SK-N-SH treated with all-trans-retinoic acid at 6 μM for 48 hours (cell line): ENCODE data around the gene POLDIP2.

Source experiments
- ATAC-seq: fragments of 200-7000 bp; cut with Tn5 transposase; 3 replicates; pipeline ENCODE4 v1.9.1; 2020; ENCODE audit warnings: mild to moderate bottlenecking, moderate library complexity
- ARNTL ChIP-seq: fragments of 450-650 bp; formaldehyde crosslinking; IDR thresholded peaks from 2 replicates; pipeline ENCODE4 v1.5.0; 2020; ENCODE audit warnings: low read depth, mild to moderate bottlenecking, moderate library complexity, borderline replicate concordance
- BACH2 ChIP-seq: fragments of 250-450 bp; sonication (Bioruptor Pico); IDR thresholded peaks from 2 replicates; pipeline ENCODE4 v1.9.0; 2021; ENCODE audit warnings: mild to moderate bottlenecking, borderline replicate concordance
- CREB5 ChIP-seq: fragments of 250-450 bp; sonication (Bioruptor Pico); IDR thresholded peaks from 2 replicates; pipeline ENCODE4 v1.5.1; 2020; ENCODE audit warnings: low read depth, mild to moderate bottlenecking, moderate library complexity
- CSDC2 ChIP-seq: fragments of 250-450 bp; sonication (Bioruptor Pico); IDR thresholded peaks from 2 replicates; pipeline ENCODE4 v1.5.0; 2020; ENCODE audit warnings: mild to moderate bottlenecking, moderate library complexity
- CSRNP3 ChIP-seq: fragments of 250-450 bp; sonication (Bioruptor Pico); IDR thresholded peaks from 2 replicates; pipeline ENCODE4 v1.5.1; 2021; ENCODE audit warnings: mild to moderate bottlenecking, moderate library complexity
- ESRRG ChIP-seq: fragments of 250-450 bp; sonication (Bioruptor Pico); IDR thresholded peaks from 2 replicates; pipeline ENCODE4 v1.6.1; 2021; ENCODE audit warnings: mild to moderate bottlenecking
- ISL1 ChIP-seq: fragments of 250-450 bp; sonication (Bioruptor Pico); IDR thresholded peaks from 2 replicates; pipeline ENCODE4 v2.1.2; 2022; ENCODE audit warnings: mild to moderate bottlenecking, moderate library complexity
- PATZ1 ChIP-seq: fragments of 250-450 bp; sonication (Bioruptor Pico); IDR thresholded peaks from 2 replicates; pipeline ENCODE4 v1.8.0; 2020; ENCODE audit warnings: mild to moderate bottlenecking, moderate library complexity, borderline replicate concordance
- RARB ChIP-seq: fragments of 250-450 bp; sonication (Bioruptor Pico); IDR thresholded peaks from 2 replicates; pipeline ENCODE4 v1.8.0; 2021; ENCODE audit warnings: mild to moderate bottlenecking, moderate library complexity
- SNAI2 ChIP-seq: fragments of 250-450 bp; sonication (Bioruptor Pico); IDR thresholded peaks from 2 replicates; pipeline ENCODE4 v1.5.0; 2020; ENCODE audit warnings: mild to moderate bottlenecking, moderate library complexity
- TCF4 ChIP-seq: fragments of 250-450 bp; sonication (Bioruptor Pico); IDR thresholded peaks from 2 replicates; pipeline ENCODE4 v1.8.0; 2021; ENCODE audit warnings: mild to moderate bottlenecking, moderate library complexity, borderline replicate concordance
- TSHZ2 ChIP-seq: fragments of 250-450 bp; sonication (Bioruptor Pico); IDR thresholded peaks from 2 replicates; pipeline ENCODE4 v1.5.0; 2020; ENCODE audit warnings: mild to moderate bottlenecking, moderate library complexity
- ZC3H10 ChIP-seq: fragments of 250-450 bp; sonication (Bioruptor Pico); IDR thresholded peaks from 2 replicates; pipeline ENCODE4 v1.5.1; 2021; ENCODE audit warnings: mild to moderate bottlenecking, moderate library complexity
- ZFP3 ChIP-seq: fragments of 250-450 bp; sonication (Bioruptor Pico); IDR thresholded peaks from 2 replicates; pipeline ENCODE4 v1.5.0; 2020; ENCODE audit warnings: mild to moderate bottlenecking, moderate library complexity
- ZFP30 ChIP-seq: fragments of 450-650 bp; formaldehyde crosslinking; IDR thresholded peaks from 2 replicates; pipeline ENCODE4 v1.5.0; 2022; ENCODE audit warnings: mild to moderate bottlenecking, moderate library complexity
- ZNF565 ChIP-seq: fragments of 450-650 bp; formaldehyde crosslinking; conservative IDR thresholded peaks from 2 replicates; pipeline ENCODE4 v1.5.0; 2020; ENCODE audit warnings: low read depth, mild to moderate bottlenecking, moderate library complexity
- ZNF70 ChIP-seq: fragments of 450-650 bp; formaldehyde crosslinking; IDR thresholded peaks from 2 replicates; pipeline ENCODE4 v1.5.0; 2020; ENCODE audit warnings: mild to moderate bottlenecking, moderate library complexity
- ZNF8 ChIP-seq: fragments of 450-650 bp; formaldehyde crosslinking; IDR thresholded peaks from 2 replicates; pipeline ENCODE4 v1.5.0; 2020; ENCODE audit warnings: mild to moderate bottlenecking, moderate library complexity

POLDIP2 gene

GRCh38 chr17:28357061-28357900, at the start of gene POLDIP2:
Gene POLDIP2, minus strand, starts transcription at chr17:28357527. Its CDS starts 79 bp downstream, at chr17:28357448.
- ATAC-seq = peak; percentile 100
- TF ChIP-seq ZFP3 (CRISPR knock-in tag) = no peak
- TF ChIP-seq ZNF565 = no peak
- TF ChIP-seq PATZ1 = no peak
- no peak for TF ChIP-seq RARB (CRISPR knock-in tag)
- TF ChIP-seq ARNTL (CRISPR knock-in tag) = no peak
- no peak for TF ChIP-seq BACH2 (CRISPR knock-in tag)
- TF ChIP-seq ZFP30 (CRISPR knock-in tag) = no peak

GRCh38 chr17:28406473-28406814, 49.1 kb upstream of the POLDIP2 start:
- TF ChIP-seq TCF4 (CRISPR knock-in tag) = no peak
- TF ChIP-seq ARNTL (CRISPR knock-in tag) = no peak
- no peak for TF ChIP-seq BACH2 (CRISPR knock-in tag)
- TF ChIP-seq ZC3H10 (CRISPR knock-in tag) = no peak
- TF ChIP-seq TSHZ2 (CRISPR knock-in tag) = no peak
- TF ChIP-seq CSDC2 (CRISPR knock-in tag) = no peak
- no peak for TF ChIP-seq CSRNP3 (CRISPR knock-in tag)
- TF ChIP-seq ISL1 (CRISPR knock-in tag) = no peak
- no peak for TF ChIP-seq ZFP30 (CRISPR knock-in tag)
- TF ChIP-seq RARB (CRISPR knock-in tag) = no peak
- TF ChIP-seq ZNF8 = no peak
- TF ChIP-seq CREB5 (CRISPR knock-in tag) = no peak
- no peak for TF ChIP-seq SNAI2 (CRISPR knock-in tag)
- peak; percentile 16; the same call in 2 of the 3 replicates for ATAC-seq

- peak; percentile 85 for ATAC-seq
- TF ChIP-seq ESRRG (CRISPR knock-in tag) = 0 out of 2 replicates have a peak, but pooled peaks have one; percentile 58
- no peak for TF ChIP-seq RARB (CRISPR knock-in tag)
Measured at GRCh38 chr17:28405632-28406472, 48.5 kb upstream of the POLDIP2 start, which contains the start of gene SLC46A1. Gene SLC46A1, minus strand, starts transcription at chr17:28406212. Its CDS starts 98 bp downstream, at chr17:28406114.

- TF ChIP-seq CSDC2 (CRISPR knock-in tag) (no peak), ZC3H10 (CRISPR knock-in tag) (no peak), CREB5 (CRISPR knock-in tag) (0 out of 2 replicates have a peak, but pooled peaks have one; percentile 26), ESRRG (CRISPR knock-in tag) (no peak), RARB (CRISPR knock-in tag) (no peak), ZFP3 (CRISPR knock-in tag) (no peak), ZNF70 (CRISPR knock-in tag) (0 out of 2 replicates have a peak, but pooled peaks have one; percentile 13)
- ATAC-seq = peak; percentile 59
Measured at GRCh38 chr17:28404812-28405570, 47.7 kb upstream of the POLDIP2 start.
